Calu3 (cell line): Measurements from ENCODE around the gene ZCCHC4. TPM values are rescaled to one million over a fixed set of nuclear protein-coding genes. Genes with fewer than 3 reads are reported as not detected.

ENCODE experiments used
- BruUV-seq: library from RNA; stranded (reverse); fragments of 400-500 nt; replicated peaks from 2 replicates; lab custom pipeline; 2021; lab: Mats Ljungman, UMichigan
- CTCF ChIA-PET: fragments of 300-600 bp; sonication (Branson Sonifier 250); formaldehyde crosslinking; loops from one replicate; lab custom pipeline; 2022; ENCODE audit warnings: antibody characterized with exemption; lab: Charles Lee
- DNase-seq: peaks from one replicate; pipeline ENCODE4 v3.0.0; 2022
- H3K27ac Mint-ChIP-seq: one replicate; pipeline ENCODE4 v1.8.0; 2022; ENCODE audit warnings: mixed read lengths; ENCODE audit not compliant: unreplicated experiment
- H3K27me3 Mint-ChIP-seq: one replicate; pipeline ENCODE4 v1.8.0; 2022; ENCODE audit warnings: mixed read lengths; ENCODE audit not compliant: unreplicated experiment
- H3K36me3 Mint-ChIP-seq: one replicate; pipeline ENCODE4 v1.8.0; 2022; ENCODE audit warnings: mild to moderate bottlenecking, moderate library complexity, mixed read lengths; ENCODE audit not compliant: insufficient read depth, unreplicated experiment
- H3K4me1 Mint-ChIP-seq: one replicate; pipeline ENCODE4 v1.8.0; 2022; ENCODE audit warnings: mild to moderate bottlenecking, low read depth, mixed read lengths; ENCODE audit not compliant: unreplicated experiment
- H3K4me3 Mint-ChIP-seq: one replicate; pipeline ENCODE4 v1.8.0; 2022; ENCODE audit warnings: mild to moderate bottlenecking, low read depth, moderate library complexity, mixed read lengths; ENCODE audit not compliant: unreplicated experiment
- H3K9me3 Mint-ChIP-seq: one replicate; pipeline ENCODE4 v1.8.0; 2022; ENCODE audit warnings: low read depth, mixed read lengths; ENCODE audit not compliant: unreplicated experiment
- intact Hi-C: fragments of 100-400 bp; cut with micrococcal nuclease; formaldehyde crosslinking; loops from one replicate; pipeline ENCODE4 v1.10.0; 2022; ENCODE audit not compliant: unreplicated experiment
- total RNA-seq: library from RNA; stranded (reverse); gene quantifications from 2 replicates; pipeline ENCODE4 v1.2.3, GENCODE V29; 2022
- TF ChIP-seq, protein P1 (sequence below): fragments of 200-600 bp; IDR thresholded peaks from one replicate; pipeline ENCODE4 v1.8.0; 2022; ENCODE audit warnings: antibody characterized with exemption; ENCODE audit not compliant: unreplicated experiment

ZCCHC4 gene
- total RNA-seq, 1 experiment from 2014 or later, result 10.1 TPM

DNA sequence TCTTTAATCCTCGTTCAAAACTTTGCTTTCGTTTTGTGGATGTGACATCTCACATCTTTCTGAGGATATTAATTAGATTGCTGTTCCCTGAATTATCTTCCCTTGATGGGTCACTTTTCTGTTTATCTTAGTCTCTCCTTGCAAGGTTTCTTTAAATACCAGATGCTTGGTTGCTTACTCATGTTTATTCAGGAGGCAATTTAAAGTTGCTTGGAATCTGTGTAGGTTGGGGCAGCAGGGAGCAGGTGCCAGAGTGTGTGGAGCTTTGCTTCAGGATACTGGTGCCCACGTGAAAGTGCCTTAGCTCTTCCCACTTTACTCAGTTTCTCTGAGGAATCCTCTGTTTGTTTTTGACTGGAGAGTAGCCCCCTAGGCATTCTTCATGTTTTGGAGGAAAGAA is 88.5 kb downstream of the ZCCHC4 start:
- Mint-ChIP-seq H3K9me3 (peaks cover 3% of the 10 kb centered on the region), H3K27me3 (no peaks in the 10 kb centered on the region), H3K4me3 (no peak overlapping the region), H3K4me1 (peaks cover 18% of the 10 kb centered on the region), H3K36me3 (peaks cover 27% of the 10 kb centered on the region), H3K27ac (no peak overlapping the region)
- intact Hi-C loops, result no loop called here
- no peak for DNase-seq
- BruUV-seq, result no TSS peak
- TF ChIP-seq, protein P1, sequence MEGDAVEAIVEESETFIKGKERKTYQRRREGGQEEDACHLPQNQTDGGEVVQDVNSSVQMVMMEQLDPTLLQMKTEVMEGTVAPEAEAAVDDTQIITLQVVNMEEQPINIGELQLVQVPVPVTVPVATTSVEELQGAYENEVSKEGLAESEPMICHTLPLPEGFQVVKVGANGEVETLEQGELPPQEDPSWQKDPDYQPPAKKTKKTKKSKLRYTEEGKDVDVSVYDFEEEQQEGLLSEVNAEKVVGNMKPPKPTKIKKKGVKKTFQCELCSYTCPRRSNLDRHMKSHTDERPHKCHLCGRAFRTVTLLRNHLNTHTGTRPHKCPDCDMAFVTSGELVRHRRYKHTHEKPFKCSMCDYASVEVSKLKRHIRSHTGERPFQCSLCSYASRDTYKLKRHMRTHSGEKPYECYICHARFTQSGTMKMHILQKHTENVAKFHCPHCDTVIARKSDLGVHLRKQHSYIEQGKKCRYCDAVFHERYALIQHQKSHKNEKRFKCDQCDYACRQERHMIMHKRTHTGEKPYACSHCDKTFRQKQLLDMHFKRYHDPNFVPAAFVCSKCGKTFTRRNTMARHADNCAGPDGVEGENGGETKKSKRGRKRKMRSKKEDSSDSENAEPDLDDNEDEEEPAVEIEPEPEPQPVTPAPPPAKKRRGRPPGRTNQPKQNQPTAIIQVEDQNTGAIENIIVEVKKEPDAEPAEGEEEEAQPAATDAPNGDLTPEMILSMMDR, result no peak
- CTCF ChIA-PET, result no interaction called here

DNA sequence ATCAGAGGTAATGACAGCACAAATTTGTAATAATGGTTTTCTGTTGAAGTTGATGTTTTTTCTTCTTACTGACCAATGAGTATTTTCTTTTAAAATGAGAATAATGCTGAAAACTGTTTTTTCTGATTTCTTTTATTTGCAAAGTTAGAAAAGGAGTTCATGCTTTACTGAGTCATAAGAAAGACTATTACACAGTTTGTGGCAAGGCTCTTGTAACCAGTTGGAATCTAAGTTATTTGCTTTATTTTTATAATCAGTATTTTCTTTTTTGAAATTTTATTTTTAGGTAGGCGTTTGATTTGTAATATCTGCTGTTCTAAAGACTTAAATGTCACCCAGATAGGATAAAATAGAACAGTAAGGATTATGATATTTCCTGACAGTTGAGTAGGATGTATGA is 89.9 kb downstream of the ZCCHC4 start:
- peaks cover 18% of the 10 kb centered on the region for H3K4me1 Mint-ChIP-seq
- DNase-seq, result no peak
- H3K27me3 Mint-ChIP-seq, result no peaks in the 10 kb centered on the region
- no peak overlapping the region for H3K4me3 Mint-ChIP-seq
- CTCF ChIA-PET, result no interaction called here
- intact Hi-C loops, result no loop called here
- H3K9me3 Mint-ChIP-seq, result no peaks in the 10 kb centered on the region
- H3K27ac Mint-ChIP-seq, result no peak overlapping the region
- peaks cover 21% of the 10 kb centered on the region for H3K36me3 Mint-ChIP-seq
- BruUV-seq, result no TSS peak
- TF ChIP-seq, protein P1, result no peak

DNA sequence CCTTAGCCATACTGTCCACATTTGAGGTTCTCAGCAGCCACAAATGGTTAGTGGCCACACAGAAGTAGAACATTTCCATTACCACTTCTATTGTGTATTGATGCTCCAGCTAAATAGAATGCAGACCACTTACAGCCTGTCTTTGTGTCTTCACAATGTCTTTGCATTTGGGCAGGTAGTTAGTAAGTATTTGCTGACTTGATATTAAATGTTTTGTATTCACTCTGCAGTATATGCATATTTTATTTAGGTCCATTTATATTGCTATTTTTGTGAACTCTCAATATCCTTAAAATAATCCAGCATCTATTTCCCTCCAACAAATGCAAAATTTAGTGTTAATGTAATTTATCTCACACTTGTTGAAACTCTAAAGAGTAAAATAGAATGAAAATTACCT is 91.1 kb downstream of the ZCCHC4 start:
- BruUV-seq, result no TSS peak
- intact Hi-C loops, result no loop called here
- peaks cover 18% of the 10 kb centered on the region for H3K4me1 Mint-ChIP-seq
- DNase-seq, result no peak
- CTCF ChIA-PET, result interaction anchor here (0.8 kb wide), 1 partner anchor 19 kb away, joined by 4 read pairs; no protein-coding TSS in a partner anchor
- H3K27me3 Mint-ChIP-seq, result no peaks in the 10 kb centered on the region
- no peaks in the 10 kb centered on the region for H3K9me3 Mint-ChIP-seq
- no peak overlapping the region for H3K4me3 Mint-ChIP-seq
- H3K36me3 Mint-ChIP-seq, result peaks cover 12% of the 10 kb centered on the region
- TF ChIP-seq, protein P1, result no peak
- H3K27ac Mint-ChIP-seq, result no peak overlapping the region

DNA sequence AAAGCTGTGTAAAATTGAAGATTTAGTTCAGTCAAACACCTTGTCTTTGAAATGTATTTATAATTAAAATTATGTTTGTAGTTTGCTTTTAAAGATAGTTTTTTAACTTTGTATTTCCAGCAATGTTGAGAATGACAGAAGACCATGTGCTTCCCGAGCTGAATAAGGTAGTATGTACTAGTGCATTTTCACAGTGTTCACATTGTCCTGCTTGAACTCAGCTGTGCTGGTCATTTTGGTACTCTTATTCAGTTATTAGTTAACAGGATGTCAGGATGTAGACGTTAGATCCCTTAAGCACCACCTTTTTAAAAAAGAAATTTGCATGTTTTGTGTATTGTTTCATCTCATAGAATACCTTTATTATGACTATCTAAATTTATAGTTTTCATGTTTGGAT is 92.9 kb downstream of the ZCCHC4 start:
- H3K27me3 Mint-ChIP-seq, result no peaks in the 10 kb centered on the region
- H3K27ac Mint-ChIP-seq, result no peak overlapping the region
- H3K9me3 Mint-ChIP-seq, result no peaks in the 10 kb centered on the region
- BruUV-seq, result no TSS peak
- TF ChIP-seq, protein P1, result no peak
- peaks cover 3% of the 10 kb centered on the region for H3K36me3 Mint-ChIP-seq
- intact Hi-C loops, result no loop called here
- peaks cover 6% of the 10 kb centered on the region for H3K4me1 Mint-ChIP-seq
- DNase-seq, result no peak
- CTCF ChIA-PET, result no interaction called here
- H3K4me3 Mint-ChIP-seq, result no peak overlapping the region
